GM10266 (cell line): ENCODE results near the gene PDGFD.

Experiments
- DNase-seq: peaks from one replicate; pipeline ENCODE4 v3.0.0; 2012; ENCODE audit errors: extremely low spot score
- CTCF ChIP-seq: IDR thresholded peaks from 2 replicates; pipeline ENCODE4 v1.5.1; 2012; ENCODE audit warnings: mild to moderate bottlenecking, low read depth; ENCODE audit not compliant: control insufficient read depth, insufficient read depth; ENCODE audit errors: missing control alignments

Gene PDGFD

GRCh38 chr11:104089481-104089880 lies 74.5 kb downstream of the PDGFD start:
- no peak for DNase-seq
- TF ChIP-seq CTCF, result no peak

GRCh38 chr11:104086621-104087020 lies 77.3 kb downstream of the PDGFD start:
- no peak for TF ChIP-seq CTCF
- DNase-seq, result no peak

GRCh38 chr11:104078995-104079394 lies 85.0 kb downstream of the PDGFD start:
- TF ChIP-seq CTCF, result no peak
- DNase-seq, result no peak

GRCh38 chr11:104078245-104078644 lies 85.7 kb downstream of the PDGFD start:
- no peak for TF ChIP-seq CTCF
- no peak for DNase-seq

GRCh38 chr11:104076455-104076854 lies 87.5 kb downstream of the PDGFD start:
- TF ChIP-seq CTCF, result no peak
- DNase-seq, result no peak

- no peak for DNase-seq
- no peak for TF ChIP-seq CTCF
Observed at GRCh38 chr11:104075706-104076105, 88.2 kb downstream of the PDGFD start.

GRCh38 chr11:104075091-104075490 lies 88.9 kb downstream of the PDGFD start:
- TF ChIP-seq CTCF, result no peak
- DNase-seq, result no peak
